HG03175 (cell line): ENCODE data around the gene TAMALIN.
A peak's percentile ranks its signal among the peaks of the same experiment; 100 is the strongest.

ENCODE experiments used
- ATAC-seq: cut with Tn5 transposase; IDR thresholded peaks from one replicate; pipeline ENCODE4 v1.9.1; 2021; ENCODE audit warnings: mild to moderate bottlenecking, moderate library complexity; ENCODE audit not compliant: unreplicated experiment

Gene TAMALIN

GRCh38 chr12:51980809-51981127 is 26.0 kb upstream of the TAMALIN start:
- no peak for ATAC-seq

GRCh38 chr12:51984657-51985056 is 22.1 kb upstream of the TAMALIN start:
- ATAC-seq: no peak

- no peak for ATAC-seq
Observed at GRCh38 chr12:51985154-51985835, 21.5 kb upstream of the TAMALIN start.

GRCh38 chr12:51986834-51987233 is 19.9 kb upstream of the TAMALIN start:
- no peak for ATAC-seq

GRCh38 chr12:51992246-51992645 is 14.5 kb upstream of the TAMALIN start:
- ATAC-seq: no peak

- ATAC-seq: no peak
Observed at GRCh38 chr12:51994539-51994820, 12.3 kb upstream of the TAMALIN start.

- no peak for ATAC-seq
Observed at GRCh38 chr12:51994959-51995358, 11.8 kb upstream of the TAMALIN start.

GRCh38 chr12:51997136-51997535 is 9.6 kb upstream of the TAMALIN start:
- ATAC-seq: no peak

GRCh38 chr12:52003016-52003550 is 3.7 kb upstream of the TAMALIN start:
- no peak for ATAC-seq

GRCh38 chr12:52003591-52003990 is 3.2 kb upstream of the TAMALIN start:
- ATAC-seq: no peak

- no peak for ATAC-seq
Observed at GRCh38 chr12:52004042-52004648, 2.6 kb upstream of the TAMALIN start.

- ATAC-seq: no peak
Observed at GRCh38 chr12:52005218-52005902, 1.4 kb upstream of the TAMALIN start.

GRCh38 chr12:52005903-52006703 is 643 bp upstream of the TAMALIN start:
- ATAC-seq: peak; percentile 71

- ATAC-seq: no peak
Observed at GRCh38 chr12:52007158-52007921, 594 bp downstream of the TAMALIN start.

- no peak for ATAC-seq
Observed at GRCh38 chr12:52007982-52008510, 1.3 kb downstream of the TAMALIN start.

- no peak for ATAC-seq
Observed at GRCh38 chr12:52009081-52009751, 2.5 kb downstream of the TAMALIN start.

- no peak for ATAC-seq
Observed at GRCh38 chr12:52010152-52010622, 3.4 kb downstream of the TAMALIN start.

GRCh38 chr12:52010692-52011601 is 4.2 kb downstream of the TAMALIN start:
- ATAC-seq: no peak
